SK-N-MC (cell line): ENCODE results near the gene OPRM1.

Source experiments
- EZH2 ChIP-seq: fragments of 200-600 bp; sonication (generic); IDR thresholded peaks from one replicate; pipeline ENCODE4 v1.6.1; 2017; ENCODE audit warnings: antibody characterized with exemption
- POLR2AphosphoS5 ChIP-seq: IDR thresholded peaks from 2 replicates; pipeline ENCODE4 v1.6.1; 2012; ENCODE audit warnings: mild to moderate bottlenecking, low read depth, low read length, borderline replicate concordance

- TF ChIP-seq POLR2AphosphoS5 (no peak), EZH2 (no peak)
These were observed 73.3 kb downstream of the OPRM1 start for GRCh38 chr6:154112181-154112809.
